Progenitor cell of endocrine pancreas (in vitro differentiated cells): Measurements from ENCODE around the gene RHOXF2B. TPM values are rescaled to one million over a fixed set of nuclear protein-coding genes. Genes with fewer than 3 reads are reported as not detected.
"Not testable (repeated sequence)": the region's sequence is repeated elsewhere in the genome, so short reads cannot be mapped to it uniquely, and the experiment has no call there.

Experiments used
- DNase-seq: peaks from one replicate; pipeline ENCODE4 v3.0.0; 2021; ENCODE audit warnings: low spot score; ENCODE audit not compliant: unreplicated experiment
- H3K27ac Mint-ChIP-seq: 2 replicates; pipeline ENCODE4 v1.8.0; 2021; ENCODE audit warnings: mild to moderate bottlenecking, moderate library complexity, mixed read lengths
- H3K27me3 Mint-ChIP-seq: 2 replicates; pipeline ENCODE4 v1.8.0; 2021; ENCODE audit warnings: mixed read lengths
- H3K36me3 Mint-ChIP-seq: 2 replicates; pipeline ENCODE4 v1.8.0; 2022; ENCODE audit warnings: mixed read lengths; ENCODE audit not compliant: insufficient read depth
- H3K4me1 Mint-ChIP-seq: 2 replicates; pipeline ENCODE4 v1.8.0; 2021; ENCODE audit warnings: low read depth, mixed read lengths
- H3K4me3 Mint-ChIP-seq: 2 replicates; pipeline ENCODE4 v1.8.0; 2021; ENCODE audit warnings: low read depth, mild to moderate bottlenecking, moderate library complexity, mixed read lengths
- H3K9me3 Mint-ChIP-seq: 2 replicates; pipeline ENCODE4 v1.8.0; 2021; ENCODE audit warnings: low read depth, mixed read lengths
- CTCF ChIP-seq: fragments of 200-600 bp; sonication (generic); IDR thresholded peaks from one replicate; pipeline ENCODE4 v1.5.0; 2021; ENCODE audit warnings: antibody characterized with exemption, mild to moderate bottlenecking; ENCODE audit not compliant: unreplicated experiment
- total RNA-seq: library from RNA; stranded (reverse); gene quantifications from 2 replicates; pipeline ENCODE4 v1.2.1, GENCODE V29; 2021

Gene RHOXF2B
- total RNA-seq, 1 donor from 2014 or later, result not detected

GRCh38 chrX:120090208-120090607 is 12.7 kb upstream of the RHOXF2B start:
- TF ChIP-seq CTCF, result no peak
- Mint-ChIP-seq H3K27me3 (no peaks in the 10 kb centered on the region), H3K27ac (no peak overlapping the region), H3K4me1 (peaks cover 3% of the 10 kb centered on the region), H3K36me3 (no peaks in the 10 kb centered on the region), H3K9me3 (peaks cover 6% of the 10 kb centered on the region), H3K4me3 (no peak overlapping the region)
- no peak for DNase-seq

- Mint-ChIP-seq H3K27ac (no peak overlapping the region), H3K4me3 (no peak overlapping the region), H3K4me1 (peaks cover 3% of the 10 kb centered on the region), H3K9me3 (peaks cover 4% of the 10 kb centered on the region), H3K27me3 (no peaks in the 10 kb centered on the region), H3K36me3 (no peaks in the 10 kb centered on the region)
- no peak for TF ChIP-seq CTCF
- DNase-seq, result no peak
These were observed 10.0 kb upstream of the RHOXF2B start for GRCh38 chrX:120087289-120088017.

GRCh38 chrX:120085553-120086185 is 8.2 kb upstream of the RHOXF2B start:
- DNase-seq, H3K27ac Mint-ChIP-seq, H3K4me1 Mint-ChIP-seq, H3K27me3 Mint-ChIP-seq, H3K9me3 Mint-ChIP-seq, H3K4me3 Mint-ChIP-seq, H3K36me3 Mint-ChIP-seq: not testable (repeated sequence)

GRCh38 chrX:120066169-120066568 is 11.3 kb downstream of the RHOXF2B start:
- H3K9me3 Mint-ChIP-seq, H3K27ac Mint-ChIP-seq, H3K36me3 Mint-ChIP-seq, H3K27me3 Mint-ChIP-seq, H3K4me3 Mint-ChIP-seq, H3K4me1 Mint-ChIP-seq, DNase-seq: not testable (repeated sequence)

- not testable (repeated sequence) for H3K27ac Mint-ChIP-seq, H3K4me1 Mint-ChIP-seq, H3K4me3 Mint-ChIP-seq, H3K27me3 Mint-ChIP-seq, H3K9me3 Mint-ChIP-seq, DNase-seq, H3K36me3 Mint-ChIP-seq
These were observed 34.8 kb downstream of the RHOXF2B start for GRCh38 chrX:120042712-120043111.

GRCh38 chrX:120042247-120042646 is 35.2 kb downstream of the RHOXF2B start:
- not testable (repeated sequence) for H3K27me3 Mint-ChIP-seq, H3K36me3 Mint-ChIP-seq, DNase-seq, H3K27ac Mint-ChIP-seq, H3K4me1 Mint-ChIP-seq, H3K9me3 Mint-ChIP-seq, H3K4me3 Mint-ChIP-seq

- not testable (repeated sequence) for H3K4me1 Mint-ChIP-seq, H3K27me3 Mint-ChIP-seq, H3K4me3 Mint-ChIP-seq, H3K27ac Mint-ChIP-seq, H3K36me3 Mint-ChIP-seq, DNase-seq
- H3K9me3 Mint-ChIP-seq, result peaks cover 11% of the 10 kb centered on the region
These were observed 37.3 kb downstream of the RHOXF2B start for GRCh38 chrX:120040176-120040575.

GRCh38 chrX:120039087-120039733 is 38.3 kb downstream of the RHOXF2B start:
- not testable (repeated sequence) for H3K4me1 Mint-ChIP-seq
- peaks cover 14% of the 10 kb centered on the region for H3K9me3 Mint-ChIP-seq

More at GRCh38 chrX:120039087-120039733, 38.3 kb downstream of the RHOXF2B start:
- not testable (repeated sequence) for H3K36me3 Mint-ChIP-seq, H3K27ac Mint-ChIP-seq, DNase-seq, H3K27me3 Mint-ChIP-seq, H3K4me3 Mint-ChIP-seq
